GM21576 (cell line): Measurements from ENCODE around the gene LDLRAD1.
"Not testable (repeated sequence)": the region's sequence is repeated elsewhere in the genome, so short reads cannot be mapped to it uniquely, and the experiment has no call there.

Experiments
- ATAC-seq: cut with Tn5 transposase; IDR thresholded peaks from one replicate; pipeline ENCODE4 v1.9.1; 2021; ENCODE audit warnings: mild to moderate bottlenecking, moderate library complexity; ENCODE audit not compliant: unreplicated experiment

LDLRAD1 gene

DNA sequence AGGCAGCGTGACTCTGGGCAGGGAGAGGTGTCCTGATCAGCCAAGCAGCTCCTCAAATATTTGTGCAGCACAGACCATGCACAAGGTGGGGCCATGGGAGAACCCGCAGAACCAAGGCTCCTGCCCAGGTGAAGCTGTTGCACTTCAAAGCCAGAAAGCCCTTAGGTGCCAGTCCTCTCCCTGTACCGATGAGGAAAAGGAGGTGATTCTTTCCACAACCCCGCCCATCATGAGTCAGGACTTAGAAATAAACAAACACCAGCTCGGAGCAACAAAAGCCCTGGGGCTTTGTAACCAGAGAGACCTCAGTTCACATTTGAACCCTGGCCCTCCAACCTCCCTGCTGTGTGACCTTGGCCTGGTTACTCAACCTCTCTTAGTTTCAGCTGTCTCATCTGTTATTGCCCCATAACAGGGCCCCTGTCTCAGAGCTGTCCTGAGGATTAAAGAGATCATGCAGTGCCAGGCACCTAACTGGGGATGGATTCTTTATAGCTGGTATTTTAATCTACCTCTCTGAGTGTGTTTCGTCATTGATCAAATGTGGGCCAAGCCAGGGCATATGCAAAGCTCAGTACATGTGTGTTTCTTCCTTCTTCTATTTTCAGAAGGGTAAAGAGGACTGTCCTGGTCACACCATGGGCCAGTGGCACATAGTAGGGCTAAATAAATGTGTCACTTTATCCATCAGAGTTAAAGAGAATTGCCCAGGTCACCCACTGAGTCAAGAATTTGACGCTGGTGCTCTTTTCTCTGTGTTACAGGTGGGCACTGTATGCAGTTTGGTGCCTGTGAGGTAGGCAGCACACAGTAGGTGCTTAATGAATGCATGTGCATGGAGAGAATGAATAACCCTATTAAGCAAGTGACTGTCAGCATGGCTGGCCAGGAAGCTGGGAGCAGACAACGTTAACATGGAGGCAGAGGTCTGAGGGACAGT is 1.4 kb downstream of the LDLRAD1 start:
- no peak for ATAC-seq

DNA sequence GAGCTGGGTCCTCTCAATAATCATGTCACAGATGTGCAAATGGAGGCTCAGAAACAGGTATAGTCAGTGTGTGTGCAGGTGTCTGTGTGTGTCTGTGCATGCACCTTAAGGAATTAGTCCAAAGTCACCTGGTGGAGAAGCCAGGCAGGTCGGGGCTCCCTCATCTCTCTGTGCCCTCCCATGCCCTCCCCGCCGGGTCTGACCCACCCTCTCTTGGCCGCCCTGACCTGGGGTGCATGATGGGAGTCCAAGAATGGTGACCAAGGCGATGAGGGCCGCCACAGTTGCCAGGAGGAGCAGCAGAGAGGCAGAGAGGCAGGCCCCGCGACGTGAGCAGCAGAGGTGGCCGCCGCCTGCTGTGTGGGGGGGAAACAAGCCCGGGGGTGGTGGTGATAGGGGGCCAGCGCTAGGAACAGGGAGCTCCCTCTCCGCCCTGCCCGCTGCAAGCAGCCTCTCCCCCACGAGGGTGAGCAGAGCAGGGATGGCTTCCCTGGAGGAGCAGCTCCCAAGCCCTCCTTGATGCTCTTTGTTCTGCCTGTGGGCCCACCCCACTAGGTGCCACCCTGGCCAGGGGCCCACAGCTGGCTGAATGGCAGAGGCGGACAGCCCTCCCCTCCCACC is 3.9 kb downstream of the LDLRAD1 start:
- ATAC-seq: no peak

DNA sequence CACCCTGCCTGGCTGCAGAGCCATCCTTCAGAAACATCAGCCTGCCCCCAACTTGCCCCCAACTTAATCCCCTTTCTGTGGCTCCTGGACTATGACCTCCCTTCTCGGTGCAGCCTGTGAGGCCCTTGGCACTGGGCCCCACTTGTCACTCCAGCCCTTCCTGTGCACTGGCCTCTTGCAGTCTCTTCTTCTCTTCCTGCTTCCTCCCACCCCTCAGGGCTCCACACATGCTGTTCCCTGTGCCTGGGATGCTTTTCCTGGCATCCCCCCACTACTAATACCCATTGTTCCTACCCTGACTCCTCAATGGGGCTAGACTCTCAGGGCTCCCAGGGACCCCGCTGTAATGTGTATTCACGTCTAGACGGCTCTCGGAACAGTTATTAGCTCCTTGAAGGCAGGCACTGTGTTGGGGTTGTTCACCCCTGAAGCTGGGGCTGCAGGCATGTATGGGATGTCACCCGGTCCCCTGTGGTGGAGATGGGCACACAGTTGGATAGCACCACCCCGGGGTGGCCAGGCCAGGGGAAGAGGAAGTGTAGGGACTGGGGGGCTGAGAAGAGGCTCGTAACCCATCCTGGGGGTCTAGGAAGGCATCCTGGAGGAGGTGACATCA is 4.5 kb downstream of the LDLRAD1 start:
- ATAC-seq: no peak

DNA sequence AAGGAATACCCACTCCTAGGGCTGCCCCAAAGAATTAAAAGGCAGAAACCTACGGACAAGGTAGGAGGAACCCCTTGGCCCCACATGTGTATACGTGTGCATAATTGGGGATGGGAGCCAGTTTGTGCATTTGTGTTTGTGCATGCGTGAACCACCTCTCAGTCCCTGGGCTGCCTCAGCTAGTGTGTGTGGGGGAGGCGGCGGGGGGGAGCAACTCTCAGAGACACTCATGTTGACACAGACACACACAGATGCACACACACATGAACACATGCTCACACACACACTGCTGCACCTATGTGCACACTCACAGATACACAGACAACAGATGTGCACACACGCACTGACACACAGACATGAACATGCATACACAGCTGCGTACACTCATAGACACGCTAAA is 5.1 kb downstream of the LDLRAD1 start:
- no peak for ATAC-seq

DNA sequence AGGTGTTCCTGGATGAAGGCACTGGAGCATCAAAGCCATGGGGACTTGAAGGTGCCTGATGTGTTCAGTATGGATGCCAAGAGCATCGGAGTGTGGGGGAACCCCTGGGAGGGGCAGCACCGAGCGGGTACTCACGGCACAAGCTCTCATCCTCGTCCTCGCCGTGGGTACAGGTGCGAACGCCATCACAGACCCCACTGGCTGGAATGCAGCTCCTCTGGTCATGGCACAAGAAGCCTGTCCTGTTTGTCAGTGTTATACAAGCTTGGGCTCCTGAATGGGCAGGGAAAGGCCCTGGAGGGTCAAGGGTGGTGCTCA is 6.0 kb downstream of the LDLRAD1 start:
- ATAC-seq: no peak

DNA sequence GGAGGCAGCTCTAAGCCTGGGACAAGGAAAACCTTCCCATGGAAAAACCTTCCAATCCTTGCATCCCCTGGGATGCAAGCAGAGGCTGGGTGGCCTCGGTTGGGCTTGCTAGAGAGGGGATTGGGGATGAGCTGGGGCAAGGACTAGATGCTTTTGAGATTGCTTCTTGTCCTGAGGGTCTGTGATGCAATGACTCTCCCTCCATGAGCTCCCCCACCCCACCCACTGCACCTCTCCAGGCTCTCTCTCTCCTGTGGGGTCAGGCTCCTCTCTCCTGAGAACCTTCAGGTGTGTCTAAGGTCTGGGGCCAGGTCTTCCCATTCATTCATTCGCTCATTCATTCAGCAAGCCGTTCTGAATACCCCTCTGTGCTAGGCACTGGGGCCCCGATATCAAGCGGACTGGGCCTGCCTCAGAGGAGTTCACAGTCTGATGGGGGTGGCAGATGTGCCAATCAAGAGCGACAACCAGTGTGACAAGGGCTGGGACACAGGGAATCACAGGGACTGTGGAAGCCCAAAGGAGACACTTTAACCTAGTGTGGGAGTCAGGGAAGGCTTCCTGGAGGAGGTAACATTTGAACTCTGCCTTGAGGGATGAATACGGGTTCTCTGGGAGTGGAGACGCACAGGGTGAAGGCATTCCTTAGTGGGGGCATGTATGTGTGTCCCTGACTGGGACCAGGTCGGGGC is 6.5 kb downstream of the LDLRAD1 start:
- ATAC-seq: no peak

DNA sequence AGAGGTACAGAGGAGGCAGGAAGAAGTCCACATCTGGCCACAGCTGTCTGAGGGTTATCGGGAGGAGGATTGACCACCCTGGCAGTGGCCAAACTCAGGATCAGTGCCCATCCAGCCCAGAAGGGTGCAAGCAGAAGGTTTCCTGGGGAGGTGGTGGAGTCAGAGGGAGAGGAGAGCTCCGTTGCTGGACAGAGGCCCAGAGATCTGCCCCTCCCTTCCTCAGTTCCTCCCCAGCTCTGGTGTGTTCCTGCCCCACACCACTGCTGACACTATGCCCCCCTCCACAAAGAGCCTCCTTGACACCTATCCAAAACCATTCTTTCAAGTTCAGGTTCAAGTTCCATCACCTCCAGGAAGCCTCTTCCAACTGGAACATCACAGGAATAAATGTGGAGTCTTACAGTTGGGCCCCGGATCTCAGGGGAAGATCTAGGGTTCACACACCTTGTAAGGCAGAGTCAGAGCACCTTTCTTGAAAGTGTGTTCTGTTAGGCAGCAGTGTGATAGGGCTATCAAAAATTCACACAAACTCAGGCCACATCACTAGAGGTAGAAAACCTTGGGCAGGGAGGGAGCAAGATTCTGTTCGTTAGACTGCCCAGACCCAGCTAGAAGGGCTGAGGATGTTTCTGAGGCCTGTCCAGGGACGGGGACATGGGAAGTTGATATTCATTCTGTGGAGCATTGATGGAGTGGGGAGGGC is 7.4 kb downstream of the LDLRAD1 start:
- ATAC-seq: no peak

DNA sequence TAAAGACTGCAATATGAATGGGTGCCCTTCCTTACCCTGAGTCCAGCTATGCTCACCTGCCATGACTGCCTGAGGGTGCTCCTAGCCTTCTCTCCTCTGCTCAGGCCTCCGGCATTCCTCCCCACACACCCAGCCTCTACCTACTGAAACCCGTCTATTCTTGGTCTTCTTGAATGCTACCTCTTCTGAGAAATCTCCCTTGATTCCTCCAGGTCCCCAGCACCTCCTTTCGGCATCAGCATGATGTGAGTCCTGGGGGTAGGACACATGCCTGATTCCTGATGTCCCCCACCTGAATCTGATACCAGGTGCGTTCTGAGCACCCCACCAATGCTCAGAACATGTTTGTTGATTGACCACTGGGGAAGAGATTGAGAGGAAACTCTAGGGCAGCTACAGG is 8.6 kb downstream of the LDLRAD1 start:
- no peak for ATAC-seq

DNA sequence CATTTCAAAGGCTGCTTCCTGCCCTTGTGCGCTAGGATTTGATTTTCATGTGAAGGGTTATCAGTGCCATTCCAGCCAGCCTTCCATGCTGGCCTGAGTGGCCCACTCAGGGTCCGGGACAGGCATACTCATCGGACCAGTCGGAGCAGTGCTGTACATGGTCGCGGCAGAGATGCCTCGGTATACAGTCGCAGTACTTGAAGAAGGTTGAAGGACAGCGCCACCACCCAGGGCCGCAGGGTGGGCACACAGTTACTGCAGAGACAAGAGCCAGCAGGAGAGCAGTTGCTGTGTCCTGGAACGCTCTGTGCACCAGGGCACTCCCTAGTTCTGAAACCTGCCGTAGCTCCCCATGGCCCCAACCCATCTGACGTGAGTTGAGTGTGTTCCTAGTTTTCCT is 9.1 kb downstream of the LDLRAD1 start:
- no peak for ATAC-seq

DNA sequence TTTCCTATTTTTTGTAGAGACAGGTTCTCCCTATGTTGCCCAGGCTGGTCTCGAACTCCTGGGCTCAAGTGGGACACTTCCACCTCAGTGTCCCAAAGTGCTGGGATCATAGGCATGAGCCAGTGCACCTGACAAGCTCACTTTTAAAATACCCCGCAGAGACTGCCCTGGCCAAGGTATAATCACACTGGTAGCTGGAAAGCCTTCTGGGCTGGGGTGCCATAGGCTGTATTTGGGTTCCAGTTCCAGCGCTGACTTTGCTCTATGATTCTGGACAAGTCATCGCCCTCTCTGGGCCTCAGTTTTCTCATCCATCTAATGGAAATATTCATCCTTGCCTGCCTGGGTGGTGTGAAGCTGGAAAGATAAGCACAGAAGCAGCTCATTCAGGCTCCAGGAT is 10.4 kb downstream of the LDLRAD1 start:
- ATAC-seq: no peak

DNA sequence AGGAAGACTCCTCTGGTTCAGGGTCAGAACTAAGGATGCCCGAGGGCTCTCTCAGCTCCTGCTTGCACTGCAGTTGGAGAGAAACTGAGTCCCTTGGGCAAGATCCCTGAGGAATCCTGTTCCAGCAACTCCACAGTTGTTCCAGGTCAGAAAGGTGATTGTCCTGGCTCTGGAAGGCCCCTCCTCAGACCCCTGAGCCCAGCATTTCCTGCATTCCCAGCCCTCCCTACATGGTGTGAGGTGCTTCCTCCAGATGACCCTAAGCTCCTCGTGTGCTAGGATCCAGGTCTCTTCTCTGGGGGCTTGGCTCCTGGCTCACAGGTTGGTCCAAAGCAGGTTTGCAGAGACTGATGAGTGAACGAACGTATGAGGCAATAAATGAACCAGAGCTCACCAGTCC is 11.5 kb downstream of the LDLRAD1 start:
- ATAC-seq: no peak

DNA sequence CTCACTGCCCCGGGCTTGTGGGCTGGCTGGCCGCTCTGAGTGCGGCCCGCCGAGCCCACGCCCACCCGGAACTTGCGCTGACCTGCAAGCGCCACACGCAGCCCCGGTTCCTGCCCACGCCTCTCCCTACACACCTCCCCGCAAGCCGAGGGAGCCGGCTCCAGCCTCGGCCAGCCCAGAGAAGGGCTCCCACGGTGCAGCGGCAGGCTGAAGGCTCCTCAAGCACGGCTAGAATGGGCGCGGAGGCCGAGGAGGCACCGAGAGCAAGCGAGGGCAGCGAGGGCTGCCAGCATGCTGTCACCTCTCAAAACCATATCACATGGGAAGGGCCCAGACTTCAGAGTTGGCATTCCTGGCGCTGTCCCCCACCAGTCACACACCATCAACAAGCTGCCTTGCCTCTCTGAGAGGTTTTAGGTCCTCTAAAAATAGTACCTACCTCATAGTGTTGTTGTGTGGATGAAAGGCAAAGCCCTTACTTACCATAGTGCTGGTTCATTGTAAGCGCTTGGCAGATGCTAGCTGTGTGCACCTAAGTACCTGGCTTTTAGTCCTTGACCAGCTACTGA is 13.4 kb downstream of the LDLRAD1 start:
- ATAC-seq: no peak

DNA sequence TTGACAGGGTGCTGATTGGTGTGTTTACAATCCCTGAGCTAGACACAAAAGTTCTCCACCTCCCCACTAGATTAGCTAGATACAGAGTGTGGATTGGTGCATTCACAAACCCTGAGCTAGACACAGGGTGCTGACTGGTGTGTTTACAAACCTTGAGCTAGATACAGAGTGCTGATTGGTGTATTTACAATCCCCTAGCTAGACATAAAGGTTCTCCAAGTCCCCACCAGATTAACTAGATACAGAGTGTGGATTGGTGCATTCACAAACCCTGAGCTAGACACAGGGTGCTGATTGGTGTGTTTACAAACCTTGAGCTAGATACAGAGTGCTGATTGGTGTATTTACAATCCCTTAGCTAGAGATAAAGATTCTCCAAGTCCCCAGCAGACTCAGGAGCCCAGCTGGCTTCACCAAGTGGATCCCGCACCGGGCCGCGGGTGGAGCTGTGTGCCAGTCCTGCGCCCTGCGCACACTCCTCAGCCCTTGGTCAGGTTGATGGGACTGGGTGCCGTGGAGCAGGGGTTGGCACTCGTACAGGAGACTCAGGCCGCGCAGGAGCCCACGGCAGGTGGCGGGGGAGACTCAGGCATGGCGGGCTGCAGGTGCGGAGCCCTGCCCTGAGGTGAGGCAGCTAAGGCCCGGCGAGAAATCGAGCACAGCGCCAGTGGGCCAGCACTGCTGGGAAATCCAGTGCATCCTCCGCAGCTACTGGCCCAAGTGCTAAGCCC is 14.1 kb downstream of the LDLRAD1 start:
- ATAC-seq: not testable (repeated sequence)

DNA sequence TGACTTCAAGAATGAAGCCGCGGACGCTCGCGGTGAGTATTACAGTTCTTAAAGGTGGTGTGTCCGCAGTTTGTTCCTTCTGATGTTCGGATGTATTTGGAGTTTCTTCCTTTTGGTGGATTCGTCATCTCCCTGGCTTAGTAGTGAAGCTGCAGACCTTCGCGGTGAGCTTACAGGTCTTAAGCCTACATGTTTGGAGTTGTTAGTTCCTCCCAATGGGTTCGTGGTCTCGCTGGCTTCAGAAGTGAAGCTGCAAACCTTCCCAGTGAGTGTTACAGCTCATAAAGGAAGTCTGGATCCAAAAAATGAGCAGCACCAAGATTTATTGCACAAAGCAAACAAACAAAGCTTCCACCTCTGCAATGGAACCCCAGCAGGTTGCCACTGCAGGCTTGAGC is 14.7 kb downstream of the LDLRAD1 start:
- ATAC-seq: no peak

DNA sequence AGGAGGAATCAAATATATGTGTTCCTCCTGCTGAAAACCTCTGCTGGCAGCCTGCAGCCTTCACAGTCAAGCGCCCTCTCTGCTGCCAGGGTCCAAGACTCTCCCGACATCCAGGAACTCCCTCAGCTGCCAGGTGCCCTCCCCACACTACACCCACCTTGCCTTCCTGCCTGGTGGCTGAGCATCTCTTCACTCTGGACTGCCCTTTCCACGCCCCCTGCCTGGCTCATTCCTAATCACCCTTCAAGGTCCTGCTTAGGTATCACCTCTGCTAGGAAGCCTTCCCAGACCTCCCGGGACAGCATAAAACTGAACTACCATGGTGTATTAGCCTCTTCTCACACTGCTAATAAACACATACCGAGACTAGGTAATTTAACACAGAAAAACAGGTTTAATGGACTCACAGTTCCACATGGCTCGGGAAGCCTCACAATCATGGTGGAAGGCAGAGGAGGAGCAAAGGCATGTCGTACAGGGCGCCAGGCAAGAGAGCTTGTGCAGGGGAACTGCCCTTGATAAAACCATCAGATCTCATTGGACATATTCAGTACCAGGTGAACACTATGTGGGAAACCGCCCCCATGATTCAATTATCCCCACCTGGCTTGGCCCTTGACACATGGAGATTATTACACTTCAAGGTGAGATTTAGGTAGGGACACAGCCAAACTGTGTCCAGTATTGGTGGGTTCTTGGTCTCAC is 15.3 kb downstream of the LDLRAD1 start:
- no peak for ATAC-seq

DNA sequence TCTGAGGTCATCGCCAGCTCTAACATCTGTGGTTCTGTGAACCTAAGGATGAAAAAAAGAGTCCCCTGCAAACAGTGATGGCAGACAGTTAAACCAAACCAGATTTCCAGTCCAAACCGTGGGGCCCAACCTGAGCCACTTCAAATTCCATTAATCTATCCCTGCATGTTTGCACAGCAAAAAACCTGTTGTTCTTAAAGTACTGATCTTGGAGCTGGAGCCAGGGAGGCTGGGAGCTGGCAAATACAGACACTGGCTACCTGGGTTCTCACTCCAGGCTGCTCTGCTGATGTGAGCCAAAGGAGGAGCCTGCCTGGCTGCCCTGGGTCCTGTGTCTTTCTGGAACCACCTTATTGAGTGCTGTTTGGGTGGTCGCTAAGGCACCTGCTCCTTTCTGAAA is 16.4 kb downstream of the LDLRAD1 start:
- ATAC-seq: no peak

DNA sequence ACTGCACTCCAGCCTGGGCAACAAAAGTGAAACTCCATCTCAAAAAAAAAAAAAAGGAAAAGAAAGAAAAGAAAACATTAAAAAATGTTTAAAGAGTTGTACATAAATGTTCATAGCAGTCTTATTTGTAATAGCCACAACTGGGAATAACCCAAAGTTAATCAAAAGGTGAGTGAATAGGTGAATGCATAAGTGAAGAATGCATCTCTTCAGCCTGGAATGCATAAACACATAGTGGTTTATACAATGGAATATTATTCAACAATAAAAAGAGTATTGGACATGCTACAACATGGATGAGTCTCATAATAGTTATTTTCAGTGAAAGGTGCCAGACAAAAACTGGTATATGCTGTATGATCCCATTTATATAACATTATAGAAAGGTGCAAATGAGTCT is 18.1 kb downstream of the LDLRAD1 start:
- no peak for ATAC-seq

DNA sequence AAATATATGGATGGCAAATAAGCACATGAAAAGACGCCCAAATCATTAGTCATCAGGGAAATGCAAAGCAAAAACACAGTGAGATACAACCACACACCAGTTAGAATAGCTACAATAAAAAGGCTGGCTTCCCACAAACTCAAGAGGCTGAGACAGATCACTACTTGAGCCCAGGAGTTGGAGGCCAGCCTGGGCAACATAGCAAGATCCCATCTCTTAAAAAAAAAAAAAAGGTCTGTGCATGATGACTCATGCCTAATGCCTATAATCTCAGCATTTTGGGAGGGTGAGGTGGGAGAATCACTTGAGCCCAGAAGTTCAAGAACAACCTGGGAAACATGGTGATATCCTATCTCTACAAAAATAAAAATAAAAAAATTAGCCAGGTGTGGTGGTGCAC is 19.8 kb downstream of the LDLRAD1 start:
- no peak for ATAC-seq

DNA sequence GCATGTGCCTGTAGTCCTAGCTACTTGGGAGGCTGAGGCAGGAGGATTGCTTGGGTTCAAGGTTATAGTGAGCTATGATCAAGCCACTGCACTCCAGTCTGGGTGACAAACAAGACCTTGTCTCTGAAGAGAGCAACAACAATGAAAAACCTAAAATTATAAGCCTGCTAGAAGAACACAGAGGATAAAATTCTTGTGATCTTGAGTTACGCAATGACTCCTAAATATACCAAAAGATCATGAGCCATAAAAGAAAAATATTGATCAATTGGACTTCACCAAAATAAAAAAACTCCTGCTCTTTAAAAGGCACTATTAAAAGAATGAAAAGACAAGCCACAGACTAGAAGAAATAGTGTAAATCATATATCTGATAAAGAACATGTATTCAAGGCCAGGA is 22.3 kb downstream of the LDLRAD1 start:
- ATAC-seq: no peak
